Esophagus muscularis mucosa (tissue), 3 donors: ENCODE results near the gene MBNL3.

Experiments used
- CTCF ChIP-seq, 3 experiments: fragments of 200-600 bp in 2 of 3; fragments of 450-650 bp in 1 of 3; sonication (generic) in 2 of 3; IDR thresholded peaks; one replicate each; pipeline ENCODE4 v1.5.1; 2017 to 2019; ENCODE audit warnings: antibody characterized with exemption in 3 of 3, mild to moderate bottlenecking in 2 of 3, moderate library complexity in 1 of 3
- POLR2A ChIP-seq: fragments of 450-650 bp; IDR thresholded peaks from one replicate; pipeline ENCODE4 v1.6.1; 2017; ENCODE audit warnings: antibody characterized with exemption, moderate library complexity, mild to moderate bottlenecking, low read depth

GRCh38 chrX:132330156-132330729 is 158.6 kb downstream of the MBNL3 start:
- TF ChIP-seq POLR2A (no peak), CTCF (IDR thresholded peaks at IDR 0.05) (no peak)
